HFFc6 (cell line): Measurements from ENCODE around the gene GULP1. TPM values are rescaled to one million over a fixed set of nuclear protein-coding genes. Genes with fewer than 3 reads are reported as not detected.
A peak's percentile ranks its signal among the peaks of the same experiment; 100 is the strongest.

Source experiments
- DNase-seq: peaks from one replicate; pipeline ENCODE4 v3.0.0-alpha.2; 2018
- H3K27ac Mint-ChIP-seq: 2 replicates; pipeline ENCODE4 v1.8.0; 2020; ENCODE audit warnings: mild to moderate bottlenecking, mixed read lengths
- H3K27me3 Mint-ChIP-seq: 2 replicates; pipeline ENCODE4 v1.8.0; 2021; ENCODE audit warnings: mild to moderate bottlenecking, moderate library complexity, mixed read lengths; ENCODE audit not compliant: insufficient read depth
- H3K36me3 Mint-ChIP-seq: 2 replicates; pipeline ENCODE4 v1.8.0; 2021; ENCODE audit warnings: low read depth, mixed read lengths
- H3K4me1 Mint-ChIP-seq: 2 replicates; pipeline ENCODE4 v1.8.0; 2020; ENCODE audit warnings: low read depth, mixed read lengths
- H3K4me3 Mint-ChIP-seq: 2 replicates; pipeline ENCODE4 v1.8.0; 2020; ENCODE audit warnings: mild to moderate bottlenecking, moderate library complexity, mixed read lengths
- H3K9me3 Mint-ChIP-seq: 2 replicates; pipeline ENCODE4 v1.8.0; 2020; ENCODE audit warnings: mild to moderate bottlenecking, mixed read lengths
- total RNA-seq, 6 experiments: library from RNA; stranded (reverse); fragmentation: NEBNext Ultra II Directional; extraction: Animal tissue kit (Norgen Biotek cat#: 25700); gene quantifications; 2 replicates in 1 of 6; 3 replicates in 5 of 6; pipeline ENCODE4 v1.2.3, GENCODE V29; 2021
- TF ChIP-seq, protein P1 (sequence below): fragments of 200-600 bp; sonication (generic); IDR thresholded peaks from 2 replicates; pipeline ENCODE4 v1.5.0; 2021; ENCODE audit warnings: antibody characterized with exemption, mild to moderate bottlenecking

The GULP1 gene
- total RNA-seq, 6 experiments from 2014 or later: 33.3 to 76.1 (median 63.9) TPM

DNA sequence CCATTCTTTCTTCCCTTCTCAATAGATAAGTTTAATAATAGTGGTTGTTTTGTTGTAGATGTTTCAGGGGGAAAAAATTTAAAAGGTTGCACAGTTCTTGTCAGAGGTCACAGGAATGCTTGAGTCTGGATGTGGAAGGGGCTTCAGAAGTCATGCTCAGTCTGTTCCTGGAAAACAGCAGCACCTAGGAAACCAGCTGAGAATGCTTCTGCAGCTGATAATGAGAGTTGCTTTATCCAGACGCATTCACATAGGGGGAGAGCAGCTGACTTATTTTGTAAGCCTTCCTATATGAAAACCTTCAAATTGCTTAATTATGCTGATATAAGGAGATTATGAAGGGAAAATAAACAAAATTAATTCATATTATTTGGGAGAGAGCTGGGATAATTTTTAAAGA is 235.5 kb downstream of the GULP1 start:
- DNase-seq: no peak
- H3K9me3 Mint-ChIP-seq: no peaks in the 10 kb centered on the region; the same call in 1 of the 2 replicates
- peaks cover 26% of the 10 kb centered on the region for H3K4me1 Mint-ChIP-seq
- no peaks in the 10 kb centered on the region for H3K27me3 Mint-ChIP-seq
- peak overlapping the region; percentile 42 for H3K27ac Mint-ChIP-seq
- TF ChIP-seq, protein P1, sequence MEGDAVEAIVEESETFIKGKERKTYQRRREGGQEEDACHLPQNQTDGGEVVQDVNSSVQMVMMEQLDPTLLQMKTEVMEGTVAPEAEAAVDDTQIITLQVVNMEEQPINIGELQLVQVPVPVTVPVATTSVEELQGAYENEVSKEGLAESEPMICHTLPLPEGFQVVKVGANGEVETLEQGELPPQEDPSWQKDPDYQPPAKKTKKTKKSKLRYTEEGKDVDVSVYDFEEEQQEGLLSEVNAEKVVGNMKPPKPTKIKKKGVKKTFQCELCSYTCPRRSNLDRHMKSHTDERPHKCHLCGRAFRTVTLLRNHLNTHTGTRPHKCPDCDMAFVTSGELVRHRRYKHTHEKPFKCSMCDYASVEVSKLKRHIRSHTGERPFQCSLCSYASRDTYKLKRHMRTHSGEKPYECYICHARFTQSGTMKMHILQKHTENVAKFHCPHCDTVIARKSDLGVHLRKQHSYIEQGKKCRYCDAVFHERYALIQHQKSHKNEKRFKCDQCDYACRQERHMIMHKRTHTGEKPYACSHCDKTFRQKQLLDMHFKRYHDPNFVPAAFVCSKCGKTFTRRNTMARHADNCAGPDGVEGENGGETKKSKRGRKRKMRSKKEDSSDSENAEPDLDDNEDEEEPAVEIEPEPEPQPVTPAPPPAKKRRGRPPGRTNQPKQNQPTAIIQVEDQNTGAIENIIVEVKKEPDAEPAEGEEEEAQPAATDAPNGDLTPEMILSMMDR: no peak
- H3K36me3 Mint-ChIP-seq: peaks cover 13% of the 10 kb centered on the region
- peak overlapping the region; percentile 7; the same call in 1 of the 2 replicates for H3K4me3 Mint-ChIP-seq

GRCh38 chr2:188527581-188527993 is 235.9 kb downstream of the GULP1 start:
- no peak overlapping the region; the same call in 1 of the 2 replicates for H3K4me3 Mint-ChIP-seq
- H3K27me3 Mint-ChIP-seq: no peaks in the 10 kb centered on the region
- H3K27ac Mint-ChIP-seq: peak overlapping the region; percentile 42; the same call in 1 of the 2 replicates
- no peak for DNase-seq
- peaks cover 13% of the 10 kb centered on the region for H3K36me3 Mint-ChIP-seq
- TF ChIP-seq, protein P1: no peak
- peaks cover 26% of the 10 kb centered on the region for H3K4me1 Mint-ChIP-seq
- H3K9me3 Mint-ChIP-seq: no peaks in the 10 kb centered on the region; the same call in 1 of the 2 replicates

- H3K4me1 Mint-ChIP-seq: peaks cover 33% of the 10 kb centered on the region
- no peak for DNase-seq
- peaks cover 19% of the 10 kb centered on the region for H3K36me3 Mint-ChIP-seq
- TF ChIP-seq, protein P1: no peak
- H3K27me3 Mint-ChIP-seq: no peaks in the 10 kb centered on the region
- no peak overlapping the region for H3K4me3 Mint-ChIP-seq
- H3K27ac Mint-ChIP-seq: no peak overlapping the region
- no peaks in the 10 kb centered on the region; the same call in 1 of the 2 replicates for H3K9me3 Mint-ChIP-seq
Measured at GRCh38 chr2:188529710-188530109, 238.0 kb downstream of the GULP1 start.

GRCh38 chr2:188534875-188535274 is 243.2 kb downstream of the GULP1 start:
- Mint-ChIP-seq H3K4me3 (no peak overlapping the region), H3K9me3 (no peaks in the 10 kb centered on the region)

DNA sequence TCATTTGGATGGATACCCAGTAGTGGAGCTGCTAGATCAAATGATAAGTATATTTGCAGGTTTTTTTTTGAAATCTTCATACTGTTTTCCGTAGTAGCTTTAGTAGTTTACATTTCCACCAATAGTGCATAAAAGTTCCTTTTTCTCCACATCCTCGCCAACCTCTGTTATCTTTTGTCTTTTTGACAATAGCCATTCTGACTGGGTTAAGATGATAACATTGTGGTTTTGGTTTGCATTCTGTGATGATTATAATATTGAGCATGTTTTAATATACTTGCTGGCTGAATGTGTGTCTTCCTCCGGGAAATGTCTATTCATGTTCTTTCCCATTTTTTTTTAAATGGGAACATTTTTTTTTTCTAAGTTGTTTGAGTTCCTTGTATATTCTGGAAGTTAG is 260.0 kb downstream of the GULP1 start:
- Mint-ChIP-seq H3K36me3 (no peaks in the 10 kb centered on the region), H3K27ac (no peak overlapping the region), H3K4me3 (no peak overlapping the region), H3K27me3 (no peaks in the 10 kb centered on the region), H3K9me3 (no peaks in the 10 kb centered on the region), H3K4me1 (peaks cover 17% of the 10 kb centered on the region)
- no peak for DNase-seq
- TF ChIP-seq, protein P1: no peak

More at GRCh38 chr2:188534875-188535274, 243.2 kb downstream of the GULP1 start:
- Mint-ChIP-seq H3K36me3 (peaks cover 22% of the 10 kb centered on the region), H3K27ac (no peak overlapping the region), H3K27me3 (no peaks in the 10 kb centered on the region), H3K4me1 (peaks cover 11% of the 10 kb centered on the region)
- TF ChIP-seq, protein P1: no peak
- no peak for DNase-seq
